ENCODE results near the gene KCNN2. TPM values are rescaled to one million over a fixed set of nuclear protein-coding genes. Genes with fewer than 3 reads are reported as not detected.

Gene KCNN2
- total RNA-seq, 4 donors from 2014 or later, result 0.16 to 0.93 (median 0.25) TPM; not detected in 1

GRCh38 chr5:114377946-114378345, 16.1 kb downstream of the KCNN2 start:
- intact Hi-C loops (cut with DNase I; ENCODE audit: low total_unique reads), result no loop called here
- Histone ChIP-seq H3K27ac (no peak overlapping the region), H3K27me3 (no peaks in the 10 kb centered on the region), H3K9me3 (no peaks in the 10 kb centered on the region), H3K36me3 (no peaks in the 10 kb centered on the region), H3K4me3 (no peak overlapping the region), H3K4me1 (no peaks in the 10 kb centered on the region)
- ATAC-seq, result no peak
- in situ Hi-C loops (cut with MboI; ENCODE audit: low sequenced_read_pairs in 4 of 4), result no loop called here
- TF ChIP-seq, protein P1, sequence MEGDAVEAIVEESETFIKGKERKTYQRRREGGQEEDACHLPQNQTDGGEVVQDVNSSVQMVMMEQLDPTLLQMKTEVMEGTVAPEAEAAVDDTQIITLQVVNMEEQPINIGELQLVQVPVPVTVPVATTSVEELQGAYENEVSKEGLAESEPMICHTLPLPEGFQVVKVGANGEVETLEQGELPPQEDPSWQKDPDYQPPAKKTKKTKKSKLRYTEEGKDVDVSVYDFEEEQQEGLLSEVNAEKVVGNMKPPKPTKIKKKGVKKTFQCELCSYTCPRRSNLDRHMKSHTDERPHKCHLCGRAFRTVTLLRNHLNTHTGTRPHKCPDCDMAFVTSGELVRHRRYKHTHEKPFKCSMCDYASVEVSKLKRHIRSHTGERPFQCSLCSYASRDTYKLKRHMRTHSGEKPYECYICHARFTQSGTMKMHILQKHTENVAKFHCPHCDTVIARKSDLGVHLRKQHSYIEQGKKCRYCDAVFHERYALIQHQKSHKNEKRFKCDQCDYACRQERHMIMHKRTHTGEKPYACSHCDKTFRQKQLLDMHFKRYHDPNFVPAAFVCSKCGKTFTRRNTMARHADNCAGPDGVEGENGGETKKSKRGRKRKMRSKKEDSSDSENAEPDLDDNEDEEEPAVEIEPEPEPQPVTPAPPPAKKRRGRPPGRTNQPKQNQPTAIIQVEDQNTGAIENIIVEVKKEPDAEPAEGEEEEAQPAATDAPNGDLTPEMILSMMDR (IDR thresholded peaks at IDR 0.05 in 4 of 5, conservative IDR thresholded peaks at IDR 0.05 in 1 of 5), result no peak
- no peak for TF ChIP-seq POLR2A (IDR thresholded peaks at IDR 0.05)
- no peak for DNase-seq

DNA sequence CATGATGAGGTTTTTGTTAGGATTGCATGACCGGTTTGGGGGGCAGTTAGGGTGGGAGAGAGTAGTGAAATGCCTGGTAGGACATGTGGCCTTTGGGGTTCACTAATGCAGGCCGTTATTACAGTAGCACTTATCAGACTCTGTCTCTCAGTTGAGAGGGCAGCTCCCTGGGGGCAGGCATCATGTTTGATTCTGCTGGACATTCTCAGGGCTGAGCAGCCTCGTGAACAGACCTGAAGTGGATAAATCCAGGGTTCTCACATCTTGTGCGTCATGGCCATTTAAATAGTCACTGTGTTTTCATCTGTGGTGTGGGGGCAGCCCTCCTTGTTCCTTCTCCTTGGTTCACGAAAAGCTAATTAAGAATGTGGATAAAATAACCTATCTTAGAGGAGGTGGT, 18.9 kb downstream of the KCNN2 start:
- DNase-seq (no peak), ATAC-seq (no peak)
- no peak for TF ChIP-seq POLR2A (IDR thresholded peaks at IDR 0.05)
- TF ChIP-seq, protein P1 (IDR thresholded peaks at IDR 0.05 in 4 of 5, conservative IDR thresholded peaks at IDR 0.05 in 1 of 5), result no peak
- Histone ChIP-seq H3K36me3 (no peaks in the 10 kb centered on the region), H3K4me3 (no peak overlapping the region), H3K27ac (no peak overlapping the region), H3K27me3 (no peaks in the 10 kb centered on the region), H3K9me3 (no peaks in the 10 kb centered on the region), H3K4me1 (no peaks in the 10 kb centered on the region)
- in situ Hi-C loops (cut with MboI; ENCODE audit: low sequenced_read_pairs in 4 of 4), result no loop called here
- intact Hi-C loops (cut with DNase I; ENCODE audit: low total_unique reads), result no loop called here

DNA sequence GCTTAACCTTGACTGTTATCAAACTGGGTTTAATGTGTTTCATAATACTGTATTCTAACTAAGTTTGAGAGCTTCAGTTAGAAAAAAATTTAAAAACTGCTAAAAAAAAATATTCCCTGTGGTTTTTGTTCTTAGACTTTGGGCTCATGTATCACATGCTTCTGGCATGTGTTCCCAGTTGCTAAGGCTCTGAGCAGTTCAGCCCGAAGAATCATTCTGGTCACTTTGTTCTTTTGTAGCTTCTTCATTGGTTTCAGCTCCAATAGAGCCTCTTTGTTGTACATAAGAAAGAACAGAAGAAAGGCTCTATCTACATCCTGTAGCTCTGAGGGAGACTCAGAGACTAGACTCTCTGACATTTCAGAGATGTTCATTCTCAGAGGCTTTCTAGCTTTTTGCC, 25.6 kb downstream of the KCNN2 start:
- Histone ChIP-seq H3K27me3 (no peaks in the 10 kb centered on the region), H3K9me3 (no peaks in the 10 kb centered on the region), H3K36me3 (no peaks in the 10 kb centered on the region), H3K27ac (no peak overlapping the region), H3K4me3 (no peak overlapping the region), H3K4me1 (no peaks in the 10 kb centered on the region)
- TF ChIP-seq, protein P1 (IDR thresholded peaks at IDR 0.05 in 4 of 5, conservative IDR thresholded peaks at IDR 0.05 in 1 of 5), result no peak
- TF ChIP-seq POLR2A (IDR thresholded peaks at IDR 0.05), result no peak
- ATAC-seq (no peak), DNase-seq (no peak)
- intact Hi-C loops (cut with DNase I; ENCODE audit: low total_unique reads), result no loop called here
- in situ Hi-C loops (cut with MboI; ENCODE audit: low sequenced_read_pairs in 4 of 4), result no loop called here

GRCh38 chr5:114390431-114390830, 28.6 kb downstream of the KCNN2 start:
- H3K36me3 ChIP-seq, result no peaks in the 10 kb centered on the region
- intact Hi-C loops (cut with DNase I; ENCODE audit: low total_unique reads), result no loop called here
- DNase-seq (no peak), ATAC-seq (no peak)
- no peaks in the 10 kb centered on the region for H3K4me1 ChIP-seq
- no peak for TF ChIP-seq POLR2A (IDR thresholded peaks at IDR 0.05)
- TF ChIP-seq, protein P1 (IDR thresholded peaks at IDR 0.05 in 4 of 5, conservative IDR thresholded peaks at IDR 0.05 in 1 of 5), result no peak
- H3K27me3 ChIP-seq, result no peaks in the 10 kb centered on the region
- H3K9me3 ChIP-seq, result no peaks in the 10 kb centered on the region
- no peak overlapping the region for H3K4me3 ChIP-seq
- no peak overlapping the region for H3K27ac ChIP-seq
- in situ Hi-C loops (cut with MboI; ENCODE audit: low sequenced_read_pairs in 4 of 4), result no loop called here

DNA sequence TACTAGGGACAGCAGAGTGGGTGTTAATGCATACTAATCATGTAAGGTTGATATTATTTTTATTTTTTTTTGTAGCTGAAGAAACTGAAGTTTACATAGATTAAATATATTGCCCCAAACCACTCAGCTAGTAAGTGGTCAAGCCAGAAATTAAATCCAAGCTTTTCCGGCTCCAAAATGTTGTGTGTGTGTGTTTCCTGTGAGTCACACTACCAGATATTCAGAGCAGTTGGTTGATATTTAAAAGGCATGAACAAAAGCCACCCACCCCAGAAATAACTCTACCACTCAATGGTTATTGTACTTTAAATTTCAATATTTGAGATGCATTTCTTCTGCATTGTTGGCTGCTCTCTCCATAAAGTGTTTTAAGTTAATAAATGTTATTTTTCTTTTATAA, 29.5 kb downstream of the KCNN2 start:
- Histone ChIP-seq H3K27me3 (no peaks in the 10 kb centered on the region), H3K36me3 (no peaks in the 10 kb centered on the region), H3K4me3 (no peak overlapping the region), H3K4me1 (no peaks in the 10 kb centered on the region), H3K27ac (no peak overlapping the region), H3K9me3 (no peaks in the 10 kb centered on the region)
- in situ Hi-C loops (cut with MboI; ENCODE audit: low sequenced_read_pairs in 4 of 4) (no loop called here), intact Hi-C loops (cut with DNase I; ENCODE audit: low total_unique reads) (no loop called here)
- DNase-seq (no peak), ATAC-seq (no peak)
- TF ChIP-seq, protein P1 (IDR thresholded peaks at IDR 0.05 in 4 of 5, conservative IDR thresholded peaks at IDR 0.05 in 1 of 5), result no peak
- no peak for TF ChIP-seq POLR2A (IDR thresholded peaks at IDR 0.05)
